GM13976 (cell line): Measurements from ENCODE around the gene TACC2.
"Not testable (repeated sequence)": the region's sequence is repeated elsewhere in the genome, so short reads cannot be mapped to it uniquely, and the experiment has no call there.

Experiments used
- DNase-seq: peaks from one replicate; pipeline ENCODE4 v3.0.0; 2012; ENCODE audit warnings: low spot score
- in situ Hi-C: fragments of 300-500 bp; cut with MboI; formaldehyde crosslinking; loops from one replicate; pipeline ENCODE4 v1.12.0; 2022; ENCODE audit warnings: low sequenced_read_pairs, mixed read lengths, inconsistent platforms; ENCODE audit not compliant: unreplicated experiment
- TF ChIP-seq, protein P1 (sequence below): IDR thresholded peaks from 2 replicates; pipeline ENCODE4 v1.5.1; 2012; ENCODE audit warnings: borderline replicate concordance, mild to moderate bottlenecking; ENCODE audit not compliant: insufficient read depth; ENCODE audit errors: extremely low read depth, missing control alignments, control extremely low read depth

The TACC2 gene

DNA sequence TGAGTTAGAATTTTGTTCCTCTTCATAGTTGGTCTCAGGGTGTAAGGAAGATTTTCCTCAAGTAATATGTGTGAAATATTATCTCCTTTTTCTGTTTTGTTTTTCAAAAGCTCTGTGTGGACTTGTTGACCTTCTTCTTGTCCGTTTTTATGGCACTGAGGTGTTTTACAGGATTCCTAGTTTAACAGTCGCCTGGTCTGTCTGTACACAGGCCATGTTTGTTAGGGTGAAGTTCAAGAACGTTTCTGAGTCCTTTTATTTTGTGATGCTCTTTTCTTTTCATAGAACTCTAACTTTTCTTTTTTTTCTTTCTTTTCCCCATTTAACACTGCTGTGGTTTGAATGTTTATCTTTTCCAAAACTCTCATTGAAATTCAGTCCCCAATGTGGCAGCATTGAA is 18.5 kb downstream of the TACC2 start:
- in situ Hi-C loops, result no loop called here
- TF ChIP-seq, protein P1, sequence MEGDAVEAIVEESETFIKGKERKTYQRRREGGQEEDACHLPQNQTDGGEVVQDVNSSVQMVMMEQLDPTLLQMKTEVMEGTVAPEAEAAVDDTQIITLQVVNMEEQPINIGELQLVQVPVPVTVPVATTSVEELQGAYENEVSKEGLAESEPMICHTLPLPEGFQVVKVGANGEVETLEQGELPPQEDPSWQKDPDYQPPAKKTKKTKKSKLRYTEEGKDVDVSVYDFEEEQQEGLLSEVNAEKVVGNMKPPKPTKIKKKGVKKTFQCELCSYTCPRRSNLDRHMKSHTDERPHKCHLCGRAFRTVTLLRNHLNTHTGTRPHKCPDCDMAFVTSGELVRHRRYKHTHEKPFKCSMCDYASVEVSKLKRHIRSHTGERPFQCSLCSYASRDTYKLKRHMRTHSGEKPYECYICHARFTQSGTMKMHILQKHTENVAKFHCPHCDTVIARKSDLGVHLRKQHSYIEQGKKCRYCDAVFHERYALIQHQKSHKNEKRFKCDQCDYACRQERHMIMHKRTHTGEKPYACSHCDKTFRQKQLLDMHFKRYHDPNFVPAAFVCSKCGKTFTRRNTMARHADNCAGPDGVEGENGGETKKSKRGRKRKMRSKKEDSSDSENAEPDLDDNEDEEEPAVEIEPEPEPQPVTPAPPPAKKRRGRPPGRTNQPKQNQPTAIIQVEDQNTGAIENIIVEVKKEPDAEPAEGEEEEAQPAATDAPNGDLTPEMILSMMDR, result no peak
- no peak for DNase-seq

DNA sequence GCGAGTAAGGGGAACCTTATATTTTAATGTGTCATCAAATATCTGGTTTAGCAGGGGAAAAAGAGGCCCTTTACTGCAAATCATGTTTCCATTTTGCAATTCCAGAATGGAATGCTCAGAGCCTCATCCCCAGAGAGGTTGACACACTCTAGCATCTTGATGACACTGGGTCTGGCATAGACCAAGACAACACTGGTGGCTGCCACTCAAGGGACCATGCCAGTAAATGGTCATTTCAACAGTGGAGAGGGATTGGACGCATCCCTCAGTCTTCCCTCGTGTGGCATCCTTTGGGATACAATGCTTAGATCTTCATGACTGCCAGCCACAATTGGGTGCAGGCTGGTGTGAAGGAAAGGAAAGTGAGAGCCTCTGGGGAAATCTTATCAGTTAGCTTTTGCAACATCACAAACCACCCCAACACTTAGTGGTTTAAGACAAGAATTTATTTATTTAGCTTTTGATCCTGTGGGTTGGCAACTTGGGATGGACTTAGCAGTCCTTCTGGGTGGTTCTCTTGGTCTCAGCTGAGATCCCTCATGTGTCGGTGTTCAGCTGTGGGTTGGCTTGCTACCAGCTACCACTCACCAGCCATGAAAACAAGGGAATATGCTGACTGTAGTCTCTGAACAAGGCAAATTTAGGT is 21.6 kb downstream of the TACC2 start:
- no peak for DNase-seq
- in situ Hi-C loops, result no loop called here
- TF ChIP-seq, protein P1, result no peak

DNA sequence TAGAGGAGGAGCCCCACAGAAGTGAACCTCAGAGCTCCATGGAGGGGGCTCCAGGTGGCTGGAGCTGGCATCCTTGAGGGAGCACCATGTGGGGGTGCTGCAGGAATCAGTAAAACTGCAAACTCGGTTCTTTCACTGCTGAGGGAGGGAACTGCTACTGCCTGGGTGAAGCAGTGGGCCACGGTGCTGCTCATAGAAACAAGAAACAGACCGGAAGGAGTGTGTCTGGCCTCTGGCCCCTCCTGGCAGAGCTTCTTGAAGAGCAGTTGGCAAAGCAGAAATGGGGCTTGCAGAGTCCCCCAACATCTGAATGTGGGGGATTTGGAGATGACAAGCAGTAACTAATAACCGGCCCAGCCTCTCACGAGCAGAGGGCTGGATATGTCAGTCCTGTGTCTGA is 23.8 kb downstream of the TACC2 start:
- in situ Hi-C loops, result no loop called here
- DNase-seq, result no peak
- TF ChIP-seq, protein P1, result no peak

DNA sequence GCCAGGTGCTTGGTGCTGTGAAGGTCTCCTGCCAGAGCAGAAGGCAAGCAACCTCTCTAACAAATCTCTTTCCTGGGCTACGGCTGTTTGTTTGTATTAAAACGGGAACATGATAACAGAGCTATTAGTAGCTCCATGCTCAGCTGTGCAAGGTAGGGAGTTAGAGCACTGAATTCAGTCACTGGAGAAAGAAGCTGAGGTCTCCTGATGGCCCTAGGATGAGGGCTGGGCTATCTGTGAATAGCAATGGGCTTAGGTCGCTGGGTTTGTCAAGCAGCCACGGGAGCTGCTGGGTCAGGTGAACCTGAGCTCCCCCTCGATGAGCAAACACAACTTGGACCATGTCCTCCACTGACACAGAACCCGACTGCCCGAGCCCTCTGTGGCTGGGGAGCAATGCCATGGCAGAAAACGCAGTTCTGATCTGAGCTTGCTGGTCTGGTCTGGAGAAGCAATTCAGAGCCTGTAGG is 24.4 kb downstream of the TACC2 start:
- no peak for DNase-seq
- in situ Hi-C loops, result no loop called here

DNA sequence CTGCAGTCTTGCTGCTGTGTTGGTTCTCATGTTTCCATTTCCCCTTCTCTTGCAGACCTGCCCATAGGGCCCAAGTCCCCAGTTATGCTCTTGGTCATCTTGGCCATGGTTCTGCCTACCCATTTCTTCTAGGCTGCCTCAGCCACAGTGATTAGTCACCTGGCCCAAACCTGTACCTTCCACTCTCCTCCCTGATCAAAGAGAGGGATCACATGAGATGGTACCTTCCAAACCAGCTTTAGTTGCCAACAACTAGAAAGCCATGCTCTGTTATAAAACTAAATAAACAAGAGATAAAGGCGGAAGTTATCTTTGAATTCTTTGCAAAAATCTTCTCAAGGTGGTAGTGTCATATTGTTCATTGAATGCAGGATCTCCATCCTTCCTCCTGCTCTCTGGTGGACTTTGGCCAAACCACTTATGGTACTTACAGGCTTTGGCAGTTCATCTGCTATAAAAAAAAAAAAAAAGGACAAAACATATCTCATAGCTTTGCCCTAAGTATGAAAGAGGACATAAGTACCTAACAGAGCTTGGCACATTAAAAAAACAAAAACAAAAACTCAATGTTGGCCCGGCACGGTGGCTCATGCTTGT is 25.8 kb downstream of the TACC2 start:
- TF ChIP-seq, protein P1, result no peak
- DNase-seq, result no peak
- in situ Hi-C loops, result no loop called here

More for the DNA sequence above, 24.4 kb downstream of the TACC2 start:
- TF ChIP-seq, protein P1, result no peak

DNA sequence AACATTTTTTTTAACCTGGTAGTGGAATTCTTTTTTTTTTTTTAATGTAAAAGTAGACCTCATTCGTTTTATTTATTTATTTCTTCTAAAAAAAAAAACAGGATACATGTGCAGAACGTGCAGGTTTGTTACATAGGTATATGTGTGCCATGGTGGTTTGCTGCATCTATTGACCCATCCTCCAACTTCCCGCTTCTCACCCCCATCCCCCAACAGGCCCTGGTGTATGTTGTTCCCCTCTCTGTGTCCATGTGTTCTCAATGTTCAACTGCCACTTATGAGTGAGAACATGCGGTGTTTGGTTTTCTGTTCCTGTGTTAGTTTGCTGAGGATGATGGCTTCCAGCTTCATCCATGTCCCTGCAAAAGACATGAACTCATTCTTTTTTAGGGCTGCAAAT is 29.0 kb downstream of the TACC2 start:
- DNase-seq, in situ Hi-C loops: not testable (repeated sequence)

DNA sequence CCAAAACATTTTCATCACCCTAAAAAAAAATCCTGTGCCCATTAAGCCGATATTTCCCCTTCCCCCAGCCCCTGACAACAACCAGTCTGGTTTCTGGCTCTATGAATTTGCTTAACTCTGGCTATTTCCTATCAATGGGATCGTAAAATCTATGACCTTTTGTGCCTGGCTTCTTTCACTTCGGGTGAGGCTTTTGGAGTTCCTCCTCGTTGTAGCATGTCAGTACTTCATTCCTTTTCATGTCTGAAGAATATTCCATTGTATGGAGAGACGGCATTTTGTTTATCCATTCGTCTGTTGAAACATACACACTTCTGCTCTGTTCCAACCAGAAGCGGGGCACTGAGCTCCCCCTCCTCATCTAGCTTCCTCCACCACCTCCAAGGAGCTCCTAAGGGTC is 29.5 kb downstream of the TACC2 start:
- in situ Hi-C loops, result no loop called here
- no peak for DNase-seq
- TF ChIP-seq, protein P1, result no peak
